ENCODE measurements around the gene NUDT19. TPM values are rescaled to one million over a fixed set of nuclear protein-coding genes. Genes with fewer than 3 reads are reported as not detected.

NUDT19 gene
- total RNA-seq, 1 experiment from 2014 or later: 22.1 TPM

DNA sequence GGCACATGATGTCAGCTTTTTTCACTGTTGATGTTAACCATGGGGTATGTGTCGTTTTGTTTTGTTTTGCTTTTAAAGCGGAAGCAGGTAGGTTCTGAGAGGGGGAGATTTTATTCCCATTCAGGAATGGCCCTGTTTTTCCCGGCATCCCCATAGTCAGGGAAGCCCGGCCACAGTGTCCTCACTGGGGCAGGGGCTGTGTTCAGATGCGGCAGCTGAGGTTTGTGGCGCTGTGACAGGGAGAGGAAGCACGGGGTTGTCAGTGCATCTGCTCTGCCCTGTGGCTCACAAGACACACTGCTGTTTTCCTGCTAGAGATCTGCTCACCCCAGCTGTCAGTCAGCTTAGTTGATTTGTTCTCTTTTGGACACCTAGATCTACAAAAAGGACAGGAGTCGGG is 44.3 kb upstream of the NUDT19 start:
- peaks cover 7 to 32% of the 10 kb centered on the region in 2 experiments; a peak in 3 of 4 replicates for H3K36me3 ChIP-seq (ENCODE audit: control insufficient read depth in 1 of 2, insufficient read depth in 2 of 2, low read length in 2 of 2)
- no peaks in the 10 kb centered on the region for H3K9me2 ChIP-seq (ENCODE audit: insufficient read depth)
- ATAC-seq (no peak), DNase-seq (ENCODE audit: low read depth, low spot score) (no peak)
- intact Hi-C loops (cut with micrococcal nuclease): no loop called here
- no peak overlapping the region for H2AFZ ChIP-seq (ENCODE audit: low read depth, low read length, poor library complexity, severe bottlenecking)
- H3K27ac ChIP-seq (ENCODE audit: low read depth, low read length): no peak overlapping the region
- no peak overlapping the region for H3K4me3 ChIP-seq (replicated peaks in 1 of 2; ENCODE audit: low read depth in 1 of 2, low read length in 2 of 2)
- no peaks in the 10 kb centered on the region for H3K9me3 ChIP-seq (ENCODE audit: control insufficient read depth in 1 of 2, insufficient read depth in 1 of 2, low read depth in 1 of 2, low read length in 2 of 2)
- H3K27me3 ChIP-seq (ENCODE audit: insufficient read depth, low read length): no peaks in the 10 kb centered on the region
- BruUV-seq (replicated peaks): no TSS peak
- ChIA-PET RAD21 (ENCODE audit: low non-redundant PET in 1 of 2, low total read pairs in 2 of 2, uncharacterized antibody in 2 of 2, unreplicated experiment in 2 of 2) (no interaction called here), POLR2A (no interaction called here), CTCF (no interaction called here)
- no peaks in the 10 kb centered on the region for H4K20me1 ChIP-seq (ENCODE audit: insufficient read depth)
- H3K9ac ChIP-seq (ENCODE audit: low read length): no peak overlapping the region
- TF ChIP-seq, protein P1, sequence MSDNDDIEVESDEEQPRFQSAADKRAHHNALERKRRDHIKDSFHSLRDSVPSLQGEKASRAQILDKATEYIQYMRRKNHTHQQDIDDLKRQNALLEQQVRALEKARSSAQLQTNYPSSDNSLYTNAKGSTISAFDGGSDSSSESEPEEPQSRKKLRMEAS (IDR thresholded peaks at IDR 0.05): no peak
- TF ChIP-seq TCF7L2 (IDR thresholded peaks at IDR 0.05; ENCODE audit: borderline replicate concordance, extremely low read depth, insufficient read depth, insufficient read length) (no peak), SIN3A (IDR thresholded peaks at IDR 0.05; ENCODE audit: low read depth) (no peak), ELF1 (IDR thresholded peaks at IDR 0.05; ENCODE audit: borderline replicate concordance, low read depth) (no peak), FOSL1 (IDR thresholded peaks at IDR 0.05; ENCODE audit: low read depth) (no peak), RAD21 (IDR thresholded peaks at IDR 0.05; ENCODE audit: low read depth) (no peak), EZH2 (IDR thresholded peaks at IDR 0.05) (no peak), EZH2phosphoT487 (IDR thresholded peaks at IDR 0.05; ENCODE audit: borderline replicate concordance) (no peak), CBX3 (IDR thresholded peaks at IDR 0.05; ENCODE audit: low read depth) (no peak), POLR2AphosphoS5 (IDR thresholded peaks at IDR 0.05; ENCODE audit: low read depth, low read length) (no peak), SP1 (IDR thresholded peaks at IDR 0.05; ENCODE audit: low read depth) (no peak), SRF (IDR thresholded peaks at IDR 0.05; ENCODE audit: low read depth) (no peak)
- TF ChIP-seq, protein P2, sequence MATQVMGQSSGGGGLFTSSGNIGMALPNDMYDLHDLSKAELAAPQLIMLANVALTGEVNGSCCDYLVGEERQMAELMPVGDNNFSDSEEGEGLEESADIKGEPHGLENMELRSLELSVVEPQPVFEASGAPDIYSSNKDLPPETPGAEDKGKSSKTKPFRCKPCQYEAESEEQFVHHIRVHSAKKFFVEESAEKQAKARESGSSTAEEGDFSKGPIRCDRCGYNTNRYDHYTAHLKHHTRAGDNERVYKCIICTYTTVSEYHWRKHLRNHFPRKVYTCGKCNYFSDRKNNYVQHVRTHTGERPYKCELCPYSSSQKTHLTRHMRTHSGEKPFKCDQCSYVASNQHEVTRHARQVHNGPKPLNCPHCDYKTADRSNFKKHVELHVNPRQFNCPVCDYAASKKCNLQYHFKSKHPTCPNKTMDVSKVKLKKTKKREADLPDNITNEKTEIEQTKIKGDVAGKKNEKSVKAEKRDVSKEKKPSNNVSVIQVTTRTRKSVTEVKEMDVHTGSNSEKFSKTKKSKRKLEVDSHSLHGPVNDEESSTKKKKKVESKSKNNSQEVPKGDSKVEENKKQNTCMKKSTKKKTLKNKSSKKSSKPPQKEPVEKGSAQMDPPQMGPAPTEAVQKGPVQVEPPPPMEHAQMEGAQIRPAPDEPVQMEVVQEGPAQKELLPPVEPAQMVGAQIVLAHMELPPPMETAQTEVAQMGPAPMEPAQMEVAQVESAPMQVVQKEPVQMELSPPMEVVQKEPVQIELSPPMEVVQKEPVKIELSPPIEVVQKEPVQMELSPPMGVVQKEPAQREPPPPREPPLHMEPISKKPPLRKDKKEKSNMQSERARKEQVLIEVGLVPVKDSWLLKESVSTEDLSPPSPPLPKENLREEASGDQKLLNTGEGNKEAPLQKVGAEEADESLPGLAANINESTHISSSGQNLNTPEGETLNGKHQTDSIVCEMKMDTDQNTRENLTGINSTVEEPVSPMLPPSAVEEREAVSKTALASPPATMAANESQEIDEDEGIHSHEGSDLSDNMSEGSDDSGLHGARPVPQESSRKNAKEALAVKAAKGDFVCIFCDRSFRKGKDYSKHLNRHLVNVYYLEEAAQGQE (IDR thresholded peaks at IDR 0.05; ENCODE audit: low read depth): no peak
- TF ChIP-seq, protein P3, sequence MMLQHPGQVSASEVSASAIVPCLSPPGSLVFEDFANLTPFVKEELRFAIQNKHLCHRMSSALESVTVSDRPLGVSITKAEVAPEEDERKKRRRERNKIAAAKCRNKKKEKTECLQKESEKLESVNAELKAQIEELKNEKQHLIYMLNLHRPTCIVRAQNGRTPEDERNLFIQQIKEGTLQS (IDR thresholded peaks at IDR 0.05): no peak
- TF ChIP-seq, protein P4, sequence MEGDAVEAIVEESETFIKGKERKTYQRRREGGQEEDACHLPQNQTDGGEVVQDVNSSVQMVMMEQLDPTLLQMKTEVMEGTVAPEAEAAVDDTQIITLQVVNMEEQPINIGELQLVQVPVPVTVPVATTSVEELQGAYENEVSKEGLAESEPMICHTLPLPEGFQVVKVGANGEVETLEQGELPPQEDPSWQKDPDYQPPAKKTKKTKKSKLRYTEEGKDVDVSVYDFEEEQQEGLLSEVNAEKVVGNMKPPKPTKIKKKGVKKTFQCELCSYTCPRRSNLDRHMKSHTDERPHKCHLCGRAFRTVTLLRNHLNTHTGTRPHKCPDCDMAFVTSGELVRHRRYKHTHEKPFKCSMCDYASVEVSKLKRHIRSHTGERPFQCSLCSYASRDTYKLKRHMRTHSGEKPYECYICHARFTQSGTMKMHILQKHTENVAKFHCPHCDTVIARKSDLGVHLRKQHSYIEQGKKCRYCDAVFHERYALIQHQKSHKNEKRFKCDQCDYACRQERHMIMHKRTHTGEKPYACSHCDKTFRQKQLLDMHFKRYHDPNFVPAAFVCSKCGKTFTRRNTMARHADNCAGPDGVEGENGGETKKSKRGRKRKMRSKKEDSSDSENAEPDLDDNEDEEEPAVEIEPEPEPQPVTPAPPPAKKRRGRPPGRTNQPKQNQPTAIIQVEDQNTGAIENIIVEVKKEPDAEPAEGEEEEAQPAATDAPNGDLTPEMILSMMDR (IDR thresholded peaks at IDR 0.05 in 2 of 3, conservative IDR thresholded peaks at IDR 0.05 in 1 of 3; ENCODE audit: borderline replicate concordance in 1 of 3, insufficient read depth in 1 of 3, low read depth in 2 of 3, low read length in 2 of 3): no peak
- no peaks in the 10 kb centered on the region for H3K4me1 ChIP-seq (ENCODE audit: control insufficient read depth in 1 of 2, insufficient read depth in 2 of 2, low read length in 2 of 2)
- no peak overlapping the region for H3K4me2 ChIP-seq (ENCODE audit: low read length)
- H3K79me2 ChIP-seq (ENCODE audit: insufficient read depth, low read length): no peaks in the 10 kb centered on the region
